GM19240 (cell line): ENCODE measurements around the gene METTL18.
"Not testable (repeated sequence)": the region's sequence is repeated elsewhere in the genome, so short reads cannot be mapped to it uniquely, and the experiment has no call there.

Source experiments
- DNase-seq: peaks from one replicate; pipeline ENCODE4 v3.0.0; 2011; ENCODE audit warnings: low spot score; ENCODE audit not compliant: insufficient read length

METTL18 gene

DNA sequence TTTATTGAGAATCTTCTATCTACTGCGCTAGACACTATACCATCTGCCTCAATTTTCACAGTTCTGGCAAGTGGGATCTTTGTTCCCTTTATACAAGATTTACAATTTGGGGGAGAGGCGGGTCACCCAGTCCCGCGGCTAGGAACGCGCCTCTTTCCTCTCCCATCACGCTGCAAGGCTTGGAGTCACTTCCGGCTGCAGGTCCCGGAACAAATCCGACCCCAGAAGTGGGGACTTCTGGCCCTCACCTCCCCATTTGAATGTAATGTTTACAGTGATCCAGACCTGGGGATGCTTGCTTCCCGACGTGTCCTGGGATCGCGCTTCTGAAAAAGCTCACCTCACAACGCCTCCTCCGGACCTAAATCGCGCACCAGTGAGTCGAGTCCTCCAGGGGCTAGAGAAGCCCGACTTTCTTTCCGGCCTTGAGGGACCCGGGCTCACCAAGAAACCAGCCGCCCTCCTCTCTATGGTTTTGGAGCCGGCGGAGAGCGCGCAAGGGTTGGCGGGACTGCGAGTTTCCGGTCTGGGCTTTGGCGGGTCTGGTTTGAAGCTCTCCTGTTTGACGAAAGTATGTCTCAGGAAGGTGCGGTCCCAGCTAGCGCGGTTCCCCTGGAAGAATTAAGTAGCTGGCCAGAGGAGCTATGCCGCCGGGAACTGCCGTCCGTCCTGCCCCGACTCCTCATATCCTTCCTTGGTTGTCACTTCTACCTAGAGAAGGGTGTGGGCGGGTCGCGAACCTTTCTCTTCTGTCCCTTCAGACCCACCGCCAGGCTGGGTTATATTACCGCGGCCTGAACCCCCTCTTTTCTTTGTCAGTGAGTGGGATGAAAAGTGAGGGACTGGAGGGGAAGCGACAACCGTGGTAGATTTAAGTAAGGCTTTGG, at the start of gene METTL18:
Gene METTL18, minus strand, starts transcription at position 378 of the 887 bp plus-strand sequence. CDS start 1,212 bp downstream, outside the sequence.
- peak; percentile 74 for DNase-seq

DNA sequence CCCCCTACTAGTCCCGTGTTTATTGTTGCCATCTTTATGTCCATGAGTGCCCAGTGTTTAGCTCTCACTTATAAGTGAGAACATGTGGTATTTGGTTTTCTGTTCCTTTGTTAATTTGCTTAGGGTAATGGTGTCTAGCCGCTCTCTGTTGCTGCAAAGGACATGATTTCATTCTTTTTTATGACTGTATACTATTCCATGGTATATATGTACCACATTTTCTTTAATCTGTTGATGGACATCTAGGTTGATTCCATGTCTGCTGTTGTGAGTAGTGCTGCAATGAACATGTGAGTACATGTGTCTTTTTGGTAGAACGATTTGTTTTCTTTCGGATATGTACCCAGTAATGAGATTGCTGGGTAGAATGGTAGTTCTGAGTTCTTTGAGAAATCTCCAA, 44.2 kb upstream of the METTL18 start:
- DNase-seq: no peak

DNA sequence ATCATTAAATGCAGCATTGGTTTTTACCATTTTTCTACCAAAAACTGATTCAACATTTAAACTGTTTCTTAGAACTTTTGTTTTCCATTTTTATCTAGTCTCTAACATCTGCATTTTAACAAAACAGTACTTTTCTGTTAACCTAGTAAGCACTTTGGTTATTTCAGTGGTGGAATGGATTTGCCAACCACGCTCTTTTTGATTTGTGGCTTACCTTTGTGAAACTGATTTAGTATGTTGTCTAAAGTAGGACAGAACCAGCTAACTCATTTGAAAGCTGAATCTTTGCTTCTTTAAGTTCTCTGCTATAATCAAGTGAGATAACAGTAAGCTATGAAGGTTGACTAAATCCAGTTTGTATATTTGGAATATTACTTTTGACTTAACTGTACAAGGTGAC, 41.5 kb upstream of the METTL18 start:
- no peak for DNase-seq

DNA sequence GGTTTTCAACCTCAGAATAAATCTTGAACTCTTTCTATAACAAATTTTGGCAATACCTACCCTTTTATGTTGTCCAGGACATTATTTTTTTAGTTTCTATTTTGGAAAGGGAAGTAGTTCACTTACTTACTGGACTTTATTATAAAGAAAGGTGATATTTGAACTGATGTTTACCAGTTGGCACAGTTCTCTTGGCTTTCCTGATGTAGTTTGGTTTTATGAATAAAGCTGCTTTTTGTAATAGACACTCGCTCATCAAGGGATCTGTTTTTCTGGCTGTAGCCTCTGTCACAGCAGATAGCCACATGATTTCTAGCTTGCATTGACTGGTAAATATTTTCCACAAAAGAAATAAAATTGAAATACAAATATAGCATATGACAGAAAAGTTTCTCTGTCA, 40.9 kb upstream of the METTL18 start:
- DNase-seq: no peak

DNA sequence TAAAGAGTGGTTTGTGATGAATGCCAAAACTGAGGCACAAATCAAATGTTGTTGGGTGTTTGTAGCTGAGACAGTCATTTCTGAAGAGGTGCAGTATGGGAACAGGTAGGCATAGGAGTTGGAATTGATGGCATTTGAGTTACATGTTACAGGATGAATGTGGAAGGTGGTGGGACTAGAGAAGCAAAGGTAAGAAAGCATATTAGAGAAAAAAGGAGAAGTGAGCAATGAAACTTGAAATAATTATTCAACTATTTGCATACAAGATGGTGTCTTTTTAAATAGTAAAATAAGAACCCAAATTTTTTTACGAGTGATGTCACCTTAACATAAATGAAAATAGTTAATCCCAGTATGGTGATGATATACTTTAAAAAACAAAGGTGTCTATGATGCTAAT, 40.2 kb upstream of the METTL18 start:
- no peak for DNase-seq

DNA sequence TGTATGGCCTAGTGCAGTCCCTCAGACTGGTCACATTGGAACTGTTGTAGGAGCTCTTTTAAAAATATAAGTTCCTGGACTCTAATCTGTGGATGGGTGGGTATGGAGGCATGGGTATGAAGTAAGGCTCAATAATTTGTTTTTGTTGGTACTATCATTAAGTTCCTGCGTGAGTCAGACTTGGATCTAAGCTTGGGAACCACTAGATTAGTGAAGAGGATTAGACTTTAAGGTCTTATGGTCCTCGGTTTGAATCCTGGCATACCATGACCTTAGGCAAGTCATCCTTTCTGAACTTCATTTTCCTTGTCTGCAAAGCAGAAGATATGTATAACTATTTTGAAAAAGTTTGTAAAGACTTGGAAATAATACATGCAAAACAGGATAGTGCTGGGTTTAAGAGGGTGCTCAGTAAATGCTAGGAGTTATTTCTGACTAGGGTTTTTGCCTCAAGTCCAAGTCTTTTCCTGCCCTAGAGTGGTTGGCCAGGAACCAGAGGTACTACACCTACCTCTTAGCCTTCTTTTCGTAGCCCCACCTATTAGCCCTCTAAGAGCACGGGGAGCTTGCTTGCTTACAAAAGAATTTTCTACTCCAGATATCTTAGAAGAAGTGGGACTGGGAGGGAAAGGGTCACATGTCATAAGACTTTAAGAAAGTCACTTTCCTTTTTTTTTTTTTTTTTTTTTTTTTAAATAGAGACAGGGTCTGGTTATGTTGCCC, 38.6 kb upstream of the METTL18 start:
- no peak for DNase-seq

DNA sequence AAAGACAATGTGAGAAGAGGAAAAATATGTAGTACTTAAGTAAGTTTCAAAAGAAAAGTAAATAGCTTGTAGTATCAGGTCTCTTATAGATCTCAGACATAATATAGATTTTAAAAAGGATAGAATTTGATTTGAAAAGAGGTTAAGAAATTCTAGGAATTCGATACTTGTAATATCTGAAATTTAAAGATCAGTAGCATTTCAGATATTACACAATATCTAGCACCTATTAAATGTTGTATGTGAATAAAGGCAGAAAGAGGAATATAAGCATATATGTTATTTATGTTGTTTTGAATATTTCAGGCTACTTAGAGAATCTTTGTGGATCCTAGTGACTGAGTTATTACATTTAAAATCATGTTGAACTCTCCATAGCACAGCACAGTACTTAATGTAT, 35.0 kb upstream of the METTL18 start:
- no peak for DNase-seq

DNA sequence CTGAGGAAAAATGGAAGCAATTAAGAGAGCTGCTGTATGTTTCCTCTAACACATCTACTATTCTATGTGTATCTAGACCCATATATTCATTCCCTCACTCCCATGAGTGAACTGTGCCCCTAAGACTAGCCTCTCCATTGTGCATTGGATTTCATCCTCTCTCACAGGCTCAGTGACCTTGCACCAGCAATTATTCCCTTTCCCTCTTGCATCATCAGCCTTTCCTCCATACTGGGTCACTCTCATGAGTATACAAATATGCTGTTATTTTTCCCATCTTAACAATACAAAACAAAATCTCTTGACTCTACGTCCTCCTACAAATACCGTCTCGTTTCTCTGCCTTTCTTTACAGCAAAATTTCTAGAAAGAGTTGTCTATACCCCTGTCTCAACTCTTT, 29.4 kb upstream of the METTL18 start:
- DNase-seq: no peak

DNA sequence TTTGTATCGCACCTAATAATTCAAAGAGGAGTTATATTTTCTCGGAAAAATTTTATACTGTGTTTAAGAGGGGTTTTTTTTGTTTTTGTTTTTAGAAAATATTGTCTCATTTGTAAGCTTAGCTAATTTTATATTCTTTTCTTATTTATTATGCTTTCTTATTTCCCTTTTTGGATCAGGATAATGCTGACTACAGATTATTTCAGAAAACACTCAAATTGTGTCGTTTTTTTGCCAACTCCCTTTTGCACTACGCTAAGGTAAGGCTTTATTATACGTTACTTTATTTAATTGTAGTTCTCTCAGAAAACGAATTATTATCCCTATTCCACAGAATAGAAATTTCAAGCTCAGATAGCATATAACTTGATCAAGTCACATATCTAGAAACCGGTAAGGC, 26.8 kb upstream of the METTL18 start:
- DNase-seq: no peak

DNA sequence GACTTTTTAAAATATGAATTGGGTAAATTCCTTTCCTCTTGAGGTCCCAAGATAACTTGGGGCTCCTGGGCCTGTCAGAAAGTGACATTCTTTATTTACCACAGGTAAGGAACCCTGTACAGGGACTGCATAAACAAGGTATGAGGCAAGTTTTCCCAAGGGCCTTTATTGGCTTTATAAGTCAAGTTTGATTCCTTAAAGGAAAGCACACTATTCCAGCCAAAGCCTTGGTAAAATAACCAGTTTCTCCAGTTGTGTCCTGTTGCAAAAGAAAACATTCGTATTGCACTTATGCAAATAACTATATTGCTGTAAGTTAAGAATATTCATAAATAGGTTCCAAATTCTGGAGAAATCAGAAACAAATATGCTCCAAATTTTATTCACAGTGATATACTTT, 21.9 kb upstream of the METTL18 start:
- DNase-seq: no peak

DNA sequence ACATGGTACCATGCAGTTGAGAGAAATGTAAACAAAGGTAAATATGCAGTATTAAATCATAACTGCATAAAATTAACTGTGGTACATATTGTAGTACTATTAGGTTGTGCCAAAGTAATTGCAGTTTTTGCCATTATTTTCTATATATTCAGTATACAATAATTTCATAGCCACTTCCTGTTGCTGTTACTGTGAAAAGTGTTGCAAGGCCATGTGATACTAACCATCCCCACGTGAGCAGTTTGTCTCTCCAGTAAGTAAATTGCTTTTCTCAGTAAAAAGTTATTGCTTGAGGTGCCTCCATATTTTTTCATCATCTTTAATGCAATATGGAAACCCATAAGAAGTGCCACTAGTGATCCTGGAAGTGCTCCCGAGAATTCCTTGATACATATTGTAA, 19.6 kb upstream of the METTL18 start:
- no peak for DNase-seq

DNA sequence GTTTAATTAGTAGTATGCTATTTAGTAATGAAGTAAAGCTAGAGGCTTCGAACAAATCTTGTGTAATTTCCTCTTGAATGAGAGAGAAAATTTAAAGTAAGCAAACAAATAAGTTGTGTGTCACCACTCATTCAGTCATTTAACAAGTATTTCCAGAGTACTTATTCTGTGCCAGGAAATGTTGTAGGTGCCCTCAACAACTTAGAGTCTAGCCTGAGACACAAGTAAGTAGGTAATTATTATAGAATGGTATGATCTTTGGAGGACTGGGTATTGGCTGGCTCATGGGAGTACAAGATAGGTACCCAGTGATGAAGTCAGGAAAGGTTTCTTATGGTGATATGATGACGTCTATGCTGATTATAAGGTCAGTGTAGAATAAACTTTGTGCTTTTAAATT, 17.4 kb upstream of the METTL18 start:
- no peak for DNase-seq

DNA sequence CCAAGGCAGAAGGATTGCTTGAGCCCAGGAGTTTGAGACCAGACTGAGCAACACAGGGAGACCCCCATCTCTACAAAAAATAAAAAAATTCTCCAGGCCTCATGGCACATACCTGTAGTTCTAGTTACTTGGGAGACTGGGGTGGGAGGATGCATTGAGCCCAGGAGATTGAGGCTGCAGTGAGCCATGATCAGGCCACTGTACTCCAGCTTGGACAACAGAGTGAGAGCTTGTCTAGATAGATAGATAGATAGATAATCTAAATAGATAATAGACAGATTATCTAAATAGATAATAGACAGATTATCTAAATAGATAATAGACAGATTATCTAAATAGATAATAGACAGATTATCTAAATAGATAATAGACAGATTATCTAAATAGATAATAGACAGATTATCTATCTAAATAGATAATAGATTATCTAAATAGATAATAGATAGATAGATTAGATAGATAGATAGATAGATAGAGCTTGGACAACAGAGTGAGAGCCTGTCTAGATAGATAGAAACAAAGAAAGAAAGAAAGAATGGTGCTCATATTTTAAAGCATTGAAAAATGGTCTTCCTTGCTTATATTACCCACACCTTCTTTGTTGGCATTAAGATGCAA, 16.8 kb upstream of the METTL18 start:
- not testable (repeated sequence) for DNase-seq

DNA sequence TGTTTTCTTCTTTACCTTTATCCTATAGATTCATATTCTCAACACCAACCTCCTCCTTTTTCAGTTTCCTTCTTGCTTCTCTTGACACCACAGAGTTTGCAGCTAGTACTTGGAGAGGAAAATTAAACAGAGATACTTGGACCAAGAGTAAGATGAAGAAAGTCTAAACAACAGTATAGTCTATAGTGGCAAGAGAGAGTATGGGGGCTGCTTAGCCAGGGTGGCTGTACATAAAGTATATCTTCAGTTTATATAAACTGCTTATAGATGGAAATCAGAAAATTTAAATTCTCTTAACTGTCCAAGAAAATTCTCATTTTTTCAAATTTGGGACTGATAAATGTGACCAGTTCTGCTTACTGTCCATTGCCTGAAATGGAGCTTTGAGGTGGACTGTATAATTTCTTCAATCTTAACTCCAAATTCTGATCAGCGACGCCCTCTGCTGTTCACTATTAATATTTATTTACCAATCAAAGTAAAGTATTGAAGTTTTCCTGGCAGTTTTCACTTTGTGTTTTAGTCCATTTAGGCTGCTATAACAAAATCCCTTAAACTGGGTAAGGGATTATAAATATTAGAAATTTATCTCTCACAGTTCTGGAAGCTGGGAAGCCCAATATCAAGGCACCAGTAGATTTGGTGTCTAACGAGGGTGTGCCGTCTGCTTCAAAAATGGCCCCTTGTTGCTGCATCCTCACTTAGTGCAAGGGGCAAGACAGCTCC, 14.8 kb upstream of the METTL18 start:
- DNase-seq: no peak

DNA sequence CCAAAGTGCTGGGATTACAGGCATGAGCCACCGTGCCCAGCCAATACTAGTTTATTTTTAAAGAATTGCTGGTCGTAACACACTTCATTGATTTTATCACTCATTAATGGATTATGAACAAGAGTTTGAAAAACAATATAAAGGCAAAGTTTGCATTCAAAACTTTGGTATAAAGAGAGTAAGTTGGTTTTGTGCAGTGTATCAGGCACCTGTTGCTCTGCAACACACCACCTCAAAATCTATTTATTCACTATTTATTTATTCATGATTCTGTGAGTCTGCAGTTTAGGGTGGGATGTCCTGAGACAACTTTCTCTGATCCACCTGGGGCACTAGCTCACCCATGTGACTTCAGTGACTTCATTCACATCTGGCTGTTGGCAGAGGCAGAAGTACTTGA, 10.2 kb upstream of the METTL18 start:
- DNase-seq: no peak

DNA sequence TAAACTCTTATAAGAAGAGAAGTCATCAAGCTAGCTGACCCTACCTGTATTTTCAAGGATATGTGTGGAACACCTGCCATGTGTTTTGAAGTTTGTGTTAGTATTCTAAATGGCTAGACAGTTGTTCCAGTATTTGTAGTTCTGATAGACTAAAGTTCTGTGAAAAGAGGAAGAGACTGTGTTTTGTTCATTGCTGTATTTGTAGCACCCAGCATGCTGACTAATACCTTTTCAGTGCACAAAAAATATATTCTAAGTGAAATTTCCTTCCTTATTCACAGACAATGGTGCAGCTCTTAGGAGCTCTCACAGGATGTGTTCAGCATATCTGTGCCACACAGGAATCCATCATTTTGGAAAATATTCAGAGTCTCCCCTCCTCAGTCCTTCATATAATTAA, 8.2 kb upstream of the METTL18 start:
- DNase-seq: no peak

DNA sequence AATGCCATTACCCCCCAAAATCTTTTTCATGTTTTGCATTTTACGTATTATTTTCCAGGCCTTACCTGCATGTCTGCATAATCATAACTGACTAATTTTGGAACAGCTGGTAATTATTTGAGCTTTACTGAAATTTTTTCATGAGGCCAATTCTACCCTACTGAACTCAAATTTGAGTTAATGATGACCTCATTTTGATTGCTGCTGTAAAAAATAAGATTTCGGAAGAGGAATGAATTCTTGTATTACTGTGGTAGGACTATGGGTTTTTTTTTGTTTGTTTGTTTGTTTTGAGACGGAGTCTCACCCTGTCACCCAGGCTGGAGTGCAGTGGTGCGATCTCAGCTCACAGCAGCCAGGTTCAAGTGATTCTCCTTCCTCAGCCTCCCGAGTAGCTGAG, 2.6 kb upstream of the METTL18 start:
- DNase-seq: no peak

DNA sequence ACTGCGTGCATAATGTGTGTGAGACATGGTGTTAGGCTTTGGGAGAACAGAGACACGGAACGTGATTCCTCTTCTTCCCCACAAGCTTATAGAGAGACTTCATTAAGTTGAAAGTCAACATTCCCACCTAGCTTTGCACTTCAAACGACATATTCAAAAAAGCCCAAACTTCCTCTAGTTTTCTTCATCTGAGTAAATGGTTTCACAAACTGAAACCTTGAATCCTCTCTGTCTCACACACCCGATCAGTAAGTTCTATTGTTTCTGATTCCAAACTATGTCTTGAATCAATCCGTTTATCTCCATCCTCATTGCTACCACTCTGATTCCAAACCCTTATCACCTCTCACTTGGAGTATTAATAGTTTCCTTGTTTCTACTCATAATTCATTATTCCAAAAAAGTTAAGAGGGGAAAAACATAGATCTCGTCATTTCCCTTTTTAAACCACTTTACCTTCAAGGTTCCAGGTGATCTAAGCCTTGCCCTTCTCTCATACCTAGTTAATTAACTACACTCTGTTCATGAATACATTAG, 1.6 kb upstream of the METTL18 start:
- no peak for DNase-seq

DNA sequence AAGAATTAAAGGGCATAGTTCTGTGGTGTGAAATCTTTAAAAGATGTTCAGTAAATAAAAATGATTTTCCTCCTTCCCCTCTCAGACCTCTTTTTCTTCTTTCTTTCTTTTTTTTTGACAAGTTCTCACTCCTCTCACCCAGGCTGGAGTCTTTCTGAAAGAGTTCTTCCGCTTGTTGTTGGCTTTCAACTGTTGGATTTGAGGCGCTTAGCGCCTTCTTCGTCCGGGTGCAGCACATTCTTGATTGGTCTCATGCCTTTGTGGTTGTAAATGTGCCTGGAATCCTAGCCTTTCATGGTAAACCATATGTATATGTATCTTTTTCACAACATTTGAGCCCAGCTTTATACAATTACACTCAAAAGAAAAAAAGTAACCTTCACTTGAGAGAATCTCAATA, 980 bp upstream of the METTL18 start:
- no peak for DNase-seq

DNA sequence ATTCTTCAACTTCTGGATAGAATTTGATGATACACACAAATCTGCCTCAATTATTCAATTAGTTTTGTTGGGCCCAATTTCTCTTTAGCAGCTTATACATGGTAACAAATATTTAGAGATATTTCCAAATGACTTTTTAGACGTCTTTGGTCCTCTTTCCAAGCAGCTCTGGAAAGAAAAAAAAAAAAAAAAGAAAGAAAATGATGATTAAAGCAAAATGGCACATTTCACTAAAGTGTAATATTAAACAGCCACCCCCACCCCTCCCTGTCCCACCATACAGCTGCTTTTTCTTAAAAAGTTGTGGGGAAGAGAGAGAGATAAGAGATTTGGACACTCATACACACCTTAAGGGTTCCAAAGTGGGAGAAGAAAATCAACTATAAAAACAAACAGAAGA, 977 bp downstream of the METTL18 start:
- DNase-seq: no peak

DNA sequence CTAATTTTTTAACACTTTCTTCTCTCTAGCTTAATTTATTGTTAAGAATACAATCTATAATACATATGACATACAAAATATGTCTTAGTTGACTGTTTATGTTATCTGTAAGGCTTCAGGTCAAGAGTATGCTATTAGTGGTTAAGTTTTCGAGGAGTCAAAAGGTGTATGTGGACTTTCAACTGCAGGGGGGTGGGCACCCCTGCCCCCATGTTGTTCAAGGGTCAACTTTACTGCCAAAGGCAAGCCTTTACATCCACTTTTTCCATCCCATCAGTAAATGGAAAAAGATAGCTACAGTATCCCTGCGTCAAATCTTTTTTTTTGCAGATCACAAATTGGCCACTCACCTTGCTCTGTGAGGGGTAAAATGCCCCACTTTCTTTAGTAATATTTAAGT, 6.3 kb downstream of the METTL18 start:
- no peak for DNase-seq
